GM19240 (cell line): ENCODE measurements around the gene PGA3.
"Not testable (repeated sequence)": the region's sequence is repeated elsewhere in the genome, so short reads cannot be mapped to it uniquely, and the experiment has no call there.

Experiments used
- DNase-seq: peaks from one replicate; pipeline ENCODE4 v3.0.0; 2011; ENCODE audit warnings: low spot score; ENCODE audit not compliant: insufficient read length

The PGA3 gene

DNA sequence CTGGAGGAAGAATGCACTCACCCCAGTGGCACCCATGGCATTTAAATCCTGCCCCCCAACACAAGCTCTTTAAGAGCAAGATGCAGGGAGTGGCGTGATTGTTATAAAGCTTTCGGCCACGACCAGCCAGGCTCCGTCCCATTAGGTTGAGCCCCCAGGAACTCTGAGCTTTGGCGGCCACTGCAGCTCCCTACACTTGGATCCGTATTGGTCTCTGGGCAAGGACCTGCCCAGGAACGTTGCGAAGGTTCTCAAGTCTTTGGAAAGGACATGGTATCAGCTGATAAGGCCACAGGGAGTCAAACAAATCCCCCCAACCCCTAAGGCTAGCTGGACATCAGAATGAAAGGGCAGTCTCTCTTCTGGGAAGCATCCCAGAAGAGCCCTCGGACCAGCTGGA is 32.7 kb upstream of the PGA3 start:
- DNase-seq, result no peak

GRCh38 chr11:61171907-61172306 is 31.4 kb upstream of the PGA3 start:
- DNase-seq, result no peak

GRCh38 chr11:61172356-61172755 is 31.0 kb upstream of the PGA3 start:
- no peak for DNase-seq

DNA sequence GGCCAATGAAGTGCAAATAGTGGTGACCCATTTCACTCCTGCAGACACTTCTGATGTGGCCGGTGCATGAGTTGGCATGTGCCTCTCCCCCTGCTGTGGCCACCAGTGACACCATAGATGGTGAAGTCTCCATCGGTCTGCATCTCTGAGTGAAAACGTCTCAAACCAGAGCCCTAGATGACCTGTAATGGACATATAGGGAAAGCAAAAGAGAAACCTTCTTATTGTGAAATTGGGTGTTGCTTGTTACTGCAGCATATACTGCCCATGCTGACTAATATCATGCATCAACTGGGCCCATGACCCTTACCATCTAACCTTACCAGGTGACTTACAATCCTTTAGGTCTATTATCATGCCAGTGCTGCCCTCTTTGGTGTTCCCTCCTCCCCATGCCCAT is 30.4 kb upstream of the PGA3 start:
- DNase-seq, result no peak

DNA sequence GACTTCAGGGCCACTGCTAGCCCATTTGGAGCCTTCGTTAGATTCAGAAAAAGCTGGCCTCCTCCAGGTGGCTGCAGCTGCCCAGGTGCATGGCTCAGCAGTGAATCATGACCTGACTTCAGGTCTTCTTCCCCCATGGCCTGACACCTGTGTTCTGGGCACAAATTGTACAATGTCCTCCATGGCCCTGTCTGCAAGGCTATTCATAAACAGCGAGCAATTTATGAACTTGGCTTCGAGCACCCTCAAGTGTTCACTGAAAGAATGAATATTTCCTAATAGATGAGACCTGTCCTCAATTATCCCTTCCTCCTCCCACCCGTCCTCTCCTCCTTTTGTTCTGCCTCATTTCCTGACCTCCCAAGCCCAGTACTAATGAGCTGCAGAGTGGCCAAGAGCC is 29.9 kb upstream of the PGA3 start:
- no peak for DNase-seq

GRCh38 chr11:61174273-61174672 is 29.0 kb upstream of the PGA3 start:
- DNase-seq, result no peak

GRCh38 chr11:61174949-61175348 is 28.4 kb upstream of the PGA3 start:
- DNase-seq, result no peak

- no peak for DNase-seq
These were observed 26.9 kb upstream of the PGA3 start for GRCh38 chr11:61176446-61176845.

DNA sequence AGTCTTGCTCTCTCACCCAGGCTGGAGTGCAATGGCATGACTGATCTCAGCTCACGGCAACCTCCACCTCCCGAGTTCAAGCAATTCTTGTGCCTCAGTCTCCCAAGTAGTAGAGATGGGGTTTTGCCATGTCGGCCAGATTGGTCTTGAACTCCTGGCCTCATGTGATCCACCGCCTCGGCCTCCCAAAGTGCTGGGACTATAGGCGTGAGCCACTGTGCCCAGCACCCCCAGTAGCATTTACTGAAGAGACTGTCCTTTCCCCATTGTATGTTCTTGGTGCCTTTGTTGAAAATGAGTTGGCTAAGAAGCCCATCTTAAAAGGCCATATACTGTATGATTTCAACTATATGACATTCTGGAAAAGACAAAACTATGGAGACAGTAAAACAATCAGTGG is 23.1 kb upstream of the PGA3 start:
- not testable (repeated sequence) for DNase-seq

- no peak for DNase-seq
These were observed 21.8 kb upstream of the PGA3 start for GRCh38 chr11:61181489-61181888.

- no peak for DNase-seq
These were observed 19.7 kb upstream of the PGA3 start for GRCh38 chr11:61183645-61184044.

DNA sequence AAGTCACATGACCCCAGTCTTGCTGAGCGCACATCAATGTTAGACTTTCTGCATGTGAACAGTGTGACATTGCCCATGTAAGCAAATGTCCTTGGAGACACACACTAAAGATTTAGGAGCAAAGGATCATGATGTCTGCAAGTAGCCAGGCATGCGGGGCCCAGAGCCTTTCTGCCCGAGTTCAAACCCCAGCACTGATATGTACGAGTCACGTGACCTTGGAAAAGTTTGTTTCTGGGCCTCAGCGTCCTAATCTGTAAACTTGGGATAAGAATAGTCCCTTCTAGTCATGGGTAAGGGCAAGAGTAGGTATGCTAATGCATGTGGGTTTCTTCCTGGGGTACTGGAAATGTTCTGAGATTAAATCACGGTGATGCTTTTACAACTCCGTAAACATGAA is 16.8 kb upstream of the PGA3 start:
- no peak for DNase-seq

DNA sequence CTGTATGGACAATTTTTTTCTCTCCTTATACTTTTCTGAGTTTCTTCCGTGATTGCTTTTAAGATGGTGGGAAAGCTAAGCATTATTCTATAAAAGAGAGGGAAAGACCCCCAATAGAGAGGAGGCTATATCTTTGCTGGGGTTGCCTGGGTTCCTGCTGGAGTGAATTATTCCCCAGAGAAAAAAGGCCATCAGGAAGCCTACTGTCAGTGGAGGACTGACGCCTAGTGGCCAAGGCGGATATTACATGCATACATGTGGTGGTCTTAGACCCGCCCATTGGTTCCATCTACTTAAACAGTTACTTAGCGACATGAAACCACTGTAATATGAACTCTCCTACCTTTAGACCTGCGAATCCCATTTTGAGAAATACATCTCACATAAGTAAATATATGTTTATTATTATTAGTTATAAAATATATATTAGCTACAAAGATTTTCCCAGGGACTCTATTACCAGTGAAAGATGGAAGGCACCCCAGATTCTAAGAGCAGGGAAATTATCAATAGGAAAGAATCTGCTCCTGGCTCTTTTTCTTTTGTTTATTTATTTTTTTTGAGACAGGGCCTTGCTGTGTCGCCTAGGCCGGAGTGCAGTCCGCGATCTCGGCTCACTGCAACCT is 15.7 kb upstream of the PGA3 start:
- peak; percentile 65 for DNase-seq

DNA sequence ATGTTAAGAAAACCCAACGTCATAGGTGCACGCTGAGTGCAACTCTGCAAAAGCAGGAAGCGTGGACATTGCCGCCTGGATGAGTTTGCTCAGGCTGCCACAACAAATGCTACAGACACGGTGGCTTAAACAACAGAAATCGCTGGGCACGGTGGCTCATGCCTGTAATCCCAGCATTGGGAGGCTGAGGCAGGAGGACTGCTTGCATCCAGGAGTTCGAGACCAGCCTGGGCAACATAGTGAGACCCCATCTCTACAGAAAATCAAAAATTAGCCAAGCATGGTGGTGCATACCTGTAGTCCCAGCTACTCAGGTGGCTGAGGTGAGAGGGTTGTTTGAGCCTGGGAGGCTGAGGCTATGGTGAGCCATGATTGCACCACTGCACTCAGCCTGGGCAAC is 13.4 kb upstream of the PGA3 start:
- no peak for DNase-seq

DNA sequence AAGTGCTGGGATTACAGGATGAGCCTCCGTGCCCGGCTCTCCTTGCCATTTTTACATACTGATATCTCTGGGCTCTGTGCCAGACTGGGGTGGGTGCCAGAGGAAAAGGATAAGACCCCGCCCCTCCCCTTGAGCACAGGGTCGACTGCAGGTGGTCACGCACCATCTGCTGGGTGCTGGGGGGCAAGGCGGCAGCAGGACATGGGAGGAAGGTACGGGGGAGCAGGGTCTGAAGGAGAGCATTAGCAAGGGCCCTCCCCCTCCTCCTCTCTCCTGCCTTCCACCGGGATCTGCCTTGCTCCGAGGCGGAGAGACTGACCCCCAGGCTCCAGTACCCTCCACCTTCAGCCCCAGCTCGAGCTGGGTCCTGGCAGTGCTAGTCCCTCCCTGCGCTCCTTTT is 9.7 kb upstream of the PGA3 start:
- no peak for DNase-seq

- DNase-seq, result no peak
These were observed 9.1 kb upstream of the PGA3 start for GRCh38 chr11:61194169-61194671.

DNA sequence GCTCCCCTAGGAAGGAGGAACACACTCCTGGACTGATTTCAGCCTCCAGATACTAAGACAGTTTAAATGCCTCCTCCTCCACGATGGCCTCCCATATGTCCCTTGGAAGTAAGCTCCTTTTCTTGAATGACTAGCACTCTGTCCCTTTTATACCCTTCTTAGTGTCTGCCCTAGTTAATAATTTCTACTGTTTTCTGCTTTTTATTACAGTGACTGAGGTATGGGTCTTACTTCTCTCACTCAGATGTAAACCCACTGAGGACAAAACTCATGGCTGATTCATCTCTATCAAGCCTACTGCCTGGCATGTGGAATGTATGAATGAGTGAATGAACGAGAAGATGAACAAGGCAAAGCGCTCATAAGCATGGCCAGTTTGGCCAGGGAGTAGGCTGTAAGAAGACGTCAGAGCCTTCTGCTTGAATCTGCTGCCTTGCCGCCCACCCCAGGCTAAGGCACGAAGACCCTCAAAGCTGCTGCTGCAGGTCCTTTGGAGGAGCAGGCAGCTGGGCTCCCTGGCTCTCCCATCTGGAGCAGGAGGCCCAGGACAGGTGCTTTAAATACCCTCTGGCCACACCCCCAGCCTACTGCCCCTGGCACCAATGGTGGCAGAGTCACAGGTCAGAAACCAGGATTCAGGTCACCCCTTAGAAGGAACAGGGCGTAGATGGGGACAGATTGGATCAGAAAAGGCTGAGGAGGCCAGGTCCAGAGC is 8.2 kb upstream of the PGA3 start:
- no peak for DNase-seq

DNA sequence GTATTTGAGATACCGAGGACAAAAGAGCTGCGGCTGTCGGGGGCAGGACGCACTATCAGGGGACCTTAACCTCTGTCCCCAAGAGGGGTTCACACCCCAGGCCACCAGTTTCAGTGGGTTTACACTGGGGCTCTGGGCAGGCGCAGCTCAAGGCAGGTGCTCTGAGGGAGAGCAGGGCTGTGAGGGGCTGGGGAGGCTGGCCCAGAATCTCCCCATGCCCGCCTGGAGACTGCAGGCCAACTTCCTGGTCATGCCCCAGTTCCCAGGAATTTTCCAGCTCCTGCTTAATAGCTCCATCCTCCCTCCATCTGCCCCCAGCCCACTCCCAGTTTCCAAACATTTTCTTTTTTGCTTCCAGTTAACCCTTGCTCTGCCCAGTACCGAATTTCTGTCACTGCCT is 7.6 kb upstream of the PGA3 start:
- no peak for DNase-seq

DNA sequence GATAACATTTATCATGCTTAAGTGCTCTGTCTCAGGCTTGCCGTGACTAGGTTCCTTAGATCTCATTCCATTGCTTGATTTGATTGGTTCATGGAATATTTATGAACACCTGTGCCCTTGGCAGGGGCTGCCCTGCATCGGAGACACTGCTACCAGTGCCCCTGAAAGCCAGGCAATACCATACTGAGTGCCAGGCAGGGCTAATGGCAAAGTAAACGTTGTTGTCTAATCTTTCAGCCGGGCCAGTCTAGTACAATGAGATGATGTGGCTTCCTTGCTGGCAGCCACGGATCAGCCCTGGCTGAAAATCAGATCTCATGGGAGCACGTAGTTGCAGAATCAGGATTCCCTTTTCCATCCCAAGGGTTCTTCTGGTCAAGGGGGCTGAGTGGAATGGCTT is 5.0 kb upstream of the PGA3 start:
- DNase-seq, result no peak

GRCh38 chr11:61198948-61199523 is 4.3 kb upstream of the PGA3 start:
- no peak for DNase-seq

GRCh38 chr11:61201476-61201875 is 1.8 kb upstream of the PGA3 start:
- DNase-seq, result no peak

- DNase-seq, result not testable (repeated sequence)
These were observed 558 bp downstream of the PGA3 start for GRCh38 chr11:61203873-61204272.
